Keratinocyte (primary cell): Measurements from ENCODE around the gene PYGO1. TPM values are rescaled to one million over a fixed set of nuclear protein-coding genes. Genes with fewer than 3 reads are reported as not detected.
A peak's percentile ranks its signal among the peaks of the same experiment; 100 is the strongest.

ENCODE experiments used
- DNase-seq: peaks from one replicate; pipeline ENCODE4 v3.0.0-alpha.2; 2011; ENCODE audit warnings: low read depth, missing footprints, low spot score
- FAIRE-seq: peaks from 2 replicates; lab custom pipeline; 2011; peaks lifted over from hg19 to GRCh38; lab: Jason Lieb, UNC
- H2AFZ ChIP-seq: 2 replicates; pipeline ENCODE4 v1.6.0; 2012; ENCODE audit warnings: low read length, control low read depth, inconsistent platforms; ENCODE audit not compliant: control insufficient read depth
- H3K27ac ChIP-seq: 2 replicates; pipeline ENCODE4 v1.5.1; 2011; ENCODE audit warnings: low read length; ENCODE audit not compliant: control insufficient read depth, insufficient read depth
- H3K27me3 ChIP-seq: 3 replicates; pipeline ENCODE4 v1.6.0; 2011; ENCODE audit warnings: low read length; ENCODE audit not compliant: control insufficient read depth, insufficient read depth; ENCODE audit errors: extremely low read depth
- H3K36me3 ChIP-seq, 2 experiments: 2 replicates in 1 of 2; 3 replicates in 1 of 2; pipeline ENCODE4 v1.5.1; 2011; ENCODE audit warnings: low read length in 2 of 2, mild to moderate bottlenecking in 1 of 2; ENCODE audit not compliant: control insufficient read depth in 2 of 2, insufficient read depth in 2 of 2; ENCODE audit errors: extremely low read depth in 1 of 2
- H3K4me1 ChIP-seq: 3 replicates; pipeline ENCODE4 v1.5.1; 2011; ENCODE audit warnings: low read length; ENCODE audit not compliant: control insufficient read depth, insufficient read depth; ENCODE audit errors: extremely low read depth
- H3K4me2 ChIP-seq: 3 replicates; pipeline ENCODE4 v1.6.0; 2011; ENCODE audit warnings: low read depth, low read length; ENCODE audit not compliant: control insufficient read depth, insufficient read depth; ENCODE audit errors: extremely low read depth
- H3K4me3 ChIP-seq, 3 experiments: fragments of 200-600 bp in 1 of 3; sonication (generic) in 1 of 3; 2 replicates in 2 of 3; 3 replicates in 1 of 3; pipeline ENCODE4 v1.5.1; 2011 to 2016; ENCODE audit warnings: low read length in 3 of 3, mild to moderate bottlenecking in 3 of 3, control low read depth in 2 of 3, inconsistent platforms in 1 of 3, low read depth in 1 of 3, mixed read lengths in 1 of 3, mixed run types in 1 of 3, moderate library complexity in 1 of 3; ENCODE audit not compliant: control insufficient read depth in 2 of 3, insufficient read depth in 2 of 3; ENCODE audit errors: extremely low read depth in 1 of 3
- H3K79me2 ChIP-seq: 2 replicates; pipeline ENCODE4 v1.6.0; 2012; ENCODE audit warnings: low read length; ENCODE audit not compliant: control insufficient read depth, insufficient read depth
- H3K9ac ChIP-seq: 3 replicates; pipeline ENCODE4 v1.6.0; 2011; ENCODE audit warnings: low read length; ENCODE audit not compliant: control insufficient read depth, insufficient read depth; ENCODE audit errors: extremely low read depth
- H3K9me1 ChIP-seq: 3 replicates; pipeline ENCODE4 v1.6.0; 2011; ENCODE audit warnings: low read length; ENCODE audit not compliant: control insufficient read depth, insufficient read depth; ENCODE audit errors: extremely low read depth
- H3K9me3 ChIP-seq: 2 replicates; pipeline ENCODE4 v1.5.1; 2012; ENCODE audit warnings: low read depth, low read length; ENCODE audit not compliant: control insufficient read depth
- H4K20me1 ChIP-seq: 3 replicates; pipeline ENCODE4 v1.6.0; 2011; ENCODE audit warnings: low read length; ENCODE audit not compliant: control insufficient read depth, insufficient read depth; ENCODE audit errors: extremely low read depth
- CTCF ChIP-seq, 3 experiments: IDR thresholded peaks in 1 of 3; conservative IDR thresholded peaks in 1 of 3; optimal IDR thresholded peaks in 1 of 3; 2 replicates in 2 of 3; 3 replicates in 1 of 3; pipeline versions ENCODE3 to v1.5.1; 2011; ENCODE audit warnings: low read length in 3 of 3, mild to moderate bottlenecking in 3 of 3, moderate library complexity in 2 of 3, control low read depth in 1 of 3, inconsistent platforms in 1 of 3; ENCODE audit not compliant: insufficient read depth in 2 of 3; ENCODE audit errors: extremely low read depth in 1 of 3
- EZH2 ChIP-seq: IDR thresholded peaks from one replicate; pipeline ENCODE4 v1.6.1; 2012; ENCODE audit warnings: inconsistent platforms, mild to moderate bottlenecking, low read length, moderate library complexity
- dilution Hi-C: fragments of 300-500 bp; cut with MboI; formaldehyde crosslinking; loops from one replicate; pipeline ENCODE4 v1.7.0; 2020; ENCODE audit warnings: low sequenced_read_pairs; ENCODE audit not compliant: extremely low pct_ligation_motif_present
- polyA plus RNA-seq, 5 experiments: library from polyadenylated mRNA; depleted of rRNA in 3 of 5; stranded (reverse) in 3 of 5; stranded (forward) in 1 of 5; unstranded in 1 of 5; fragments of >200 nt; gene quantifications; 1 replicate in 1 of 5; 2 replicates in 3 of 5; 3 replicates in 1 of 5; pipeline versions ENCODE4 v1.2.1 to v1.2.3, GENCODE V29; 2011 to 2012; ENCODE audit warnings: missing spikeins in 2 of 5, low read depth in 1 of 5, low replicate concordance in 1 of 5

Gene PYGO1
- polyA plus RNA-seq, 1 donor (not counting 4 experiments of a cell fraction or from before 2014, with no cell fraction given) = 2.2 TPM

- dilution Hi-C loops = no loop called here
- Histone ChIP-seq H3K4me1 (peaks cover 6% of the 10 kb centered on the region), H3K4me2 (peak overlapping the region; percentile 52), H4K20me1 (no peaks in the 10 kb centered on the region), H2AFZ (peak overlapping the region; percentile 92), H3K36me3 (no peaks in the 10 kb centered on the region), H3K9me1 (no peaks in the 10 kb centered on the region), H3K4me3 (no peak overlapping the region), H3K9me3 (no peaks in the 10 kb centered on the region), H3K27me3 (no peaks in the 10 kb centered on the region), H3K27ac (peak overlapping the region; percentile 69), H3K79me2 (no peaks in the 10 kb centered on the region), H3K9ac (peak overlapping the region; percentile 22)
- peak; percentile 89 for FAIRE-seq
- TF ChIP-seq CTCF (optimal IDR thresholded peaks at IDR 0.05 in 1 of 3, IDR thresholded peaks at IDR 0.05 in 1 of 3, conservative IDR thresholded peaks at IDR 0.05 in 1 of 3; ENCODE audit: extremely low read depth in 1 of 3, insufficient read depth in 2 of 3, low read length in 3 of 3) (no peak), EZH2 (no peak)
- DNase-seq = peak; percentile 67
These were observed 39.7 kb upstream of the PYGO1 start for GRCh38 chr15:55627730-55628368.

- Histone ChIP-seq H3K9ac (no peak overlapping the region), H3K9me1 (no peaks in the 10 kb centered on the region), H3K4me3 (no peak overlapping the region), H2AFZ (no peak overlapping the region), H3K27me3 (no peaks in the 10 kb centered on the region), H3K9me3 (no peaks in the 10 kb centered on the region), H4K20me1 (no peaks in the 10 kb centered on the region), H3K79me2 (no peaks in the 10 kb centered on the region), H3K36me3 (no peaks in the 10 kb centered on the region), H3K4me2 (no peak overlapping the region), H3K27ac (no peak overlapping the region), H3K4me1 (no peaks in the 10 kb centered on the region)
- dilution Hi-C loops = no loop called here
- DNase-seq (no peak), FAIRE-seq (no peak)
- TF ChIP-seq EZH2 (no peak), CTCF (optimal IDR thresholded peaks at IDR 0.05 in 1 of 3, IDR thresholded peaks at IDR 0.05 in 1 of 3, conservative IDR thresholded peaks at IDR 0.05 in 1 of 3; ENCODE audit: extremely low read depth in 1 of 3, insufficient read depth in 2 of 3, low read length in 3 of 3) (no peak)
These were observed 31.6 kb upstream of the PYGO1 start for GRCh38 chr15:55619783-55620182.
